H1 (cell line): Measurements from ENCODE around the gene MAGED4B. TPM values are rescaled to one million over a fixed set of nuclear protein-coding genes. Genes with fewer than 3 reads are reported as not detected.
"Not testable (repeated sequence)": the region's sequence is repeated elsewhere in the genome, so short reads cannot be mapped to it uniquely, and the experiment has no call there.

Experiments
- CTCF ChIA-PET: fragments of 300-600 bp; sonication (Branson Sonifier 250); formaldehyde crosslinking; loops from one replicate; lab custom pipeline; 2021; ENCODE audit not compliant: partially characterized antibody; lab: Charles Lee
- POLR2A ChIA-PET: fragments of 300-600 bp; sonication (Branson Sonifier 250); formaldehyde crosslinking; loops from one replicate; lab custom pipeline; 2021; ENCODE audit warnings: inconsistent platforms; ENCODE audit not compliant: partially characterized antibody; lab: Charles Lee
- DNase-seq, 2 experiments: peaks; one replicate each; pipeline versions ENCODE4 v3.0.0 to v3.0.0-alpha.2; 2010 to 2022; ENCODE audit warnings: low spot score in 2 of 2, low read depth in 1 of 2, mixed read lengths in 1 of 2
- FAIRE-seq: peaks from 2 replicates; lab custom pipeline; 2011; peaks lifted over from hg19 to GRCh38; lab: Jason Lieb, UNC
- H2AFZ ChIP-seq: 2 replicates; pipeline ENCODE4 v1.8.1; 2012; ENCODE audit warnings: low read length, inconsistent platforms
- H2AK5ac ChIP-seq: 2 replicates; pipeline ENCODE4 v1.6.1; 2013; ENCODE audit warnings: low read depth, low read length
- H2BK120ac ChIP-seq: replicated peaks from 2 replicates; pipeline ENCODE3; 2013; ENCODE audit warnings: low read depth, low read length, inconsistent platforms
- H2BK12ac ChIP-seq: 2 replicates; pipeline ENCODE4 v1.6.1; 2013; ENCODE audit warnings: low read depth, low read length
- H2BK15ac ChIP-seq: 2 replicates; pipeline ENCODE4 v1.6.1; 2013; ENCODE audit warnings: low read length
- H2BK20ac ChIP-seq: 2 replicates; pipeline ENCODE4 v1.6.1; 2013; ENCODE audit warnings: low read length
- H2BK5ac ChIP-seq: 2 replicates; pipeline ENCODE4 v1.6.1; 2013; ENCODE audit warnings: low read depth, low read length
- H3K14ac ChIP-seq: 2 replicates; pipeline ENCODE4 v1.6.1; 2013; ENCODE audit warnings: inconsistent platforms; ENCODE audit not compliant: insufficient read length
- H3K18ac ChIP-seq: 2 replicates; pipeline ENCODE4 v1.6.1; 2013; ENCODE audit warnings: low read length; ENCODE audit errors: extremely low read depth
- H3K23ac ChIP-seq: 2 replicates; pipeline ENCODE4 v1.6.1; 2013; ENCODE audit warnings: inconsistent platforms; ENCODE audit not compliant: insufficient read length
- H3K23me2 ChIP-seq: 2 replicates; pipeline ENCODE4 v1.6.1; 2013; ENCODE audit warnings: low read depth, low read length
- H3K27ac ChIP-seq: 2 replicates; pipeline ENCODE4 v1.6.1; 2011; ENCODE audit warnings: low read depth, low read length, inconsistent platforms
- H3K27me3 ChIP-seq, 4 experiments: replicated peaks in 1 of 4; 1 replicate in 1 of 4; 2 replicates in 3 of 4; pipeline versions ENCODE4 v1.6.1 to v1.8.1; 2011 to 2013; ENCODE audit warnings: low read length in 3 of 4, mild to moderate bottlenecking in 3 of 4, inconsistent platforms in 2 of 4, mixed read lengths in 2 of 4, moderate library complexity in 1 of 4; ENCODE audit not compliant: control insufficient read depth in 3 of 4, insufficient read depth in 3 of 4; ENCODE audit errors: extremely low read depth in 1 of 4
- H3K36me3 ChIP-seq, 4 experiments: 2 replicates each; pipeline versions ENCODE4 v1.6.1 to v1.8.1; 2011 to 2013; ENCODE audit warnings: mild to moderate bottlenecking in 4 of 4, low read length in 3 of 4, moderate library complexity in 2 of 4, control low read depth in 1 of 4, inconsistent platforms in 1 of 4; ENCODE audit not compliant: insufficient read depth in 4 of 4, control insufficient read depth in 2 of 4
- H3K4ac ChIP-seq: replicated peaks from 2 replicates; pipeline ENCODE3; 2013; ENCODE audit warnings: low read length, low read depth, mixed read lengths, inconsistent platforms; ENCODE audit not compliant: insufficient read length
- H3K4me1 ChIP-seq, 4 experiments: replicated peaks in 1 of 4; 1 replicate in 1 of 4; 2 replicates in 3 of 4; pipeline versions ENCODE4 v1.6.1 to v1.8.1; 2011 to 2013; ENCODE audit warnings: low read length in 3 of 4, inconsistent platforms in 2 of 4, mixed read lengths in 1 of 4; ENCODE audit not compliant: insufficient read depth in 4 of 4, control insufficient read depth in 3 of 4
- H3K4me2 ChIP-seq, 2 experiments: 2 replicates each; pipeline versions ENCODE4 v1.6.1 to v1.8.1; 2011 to 2013; ENCODE audit warnings: low read depth in 2 of 2, low read length in 2 of 2, control low read depth in 1 of 2, inconsistent platforms in 1 of 2, mild to moderate bottlenecking in 1 of 2; ENCODE audit not compliant: insufficient read depth in 1 of 2
- H3K4me3 ChIP-seq, 4 experiments: fragments of 200-600, 300-600 bp in 1 of 4; sonication (generic), shearing (Covaris generic), sonication (Bioruptor Twin) in 1 of 4; 2 replicates each; pipeline versions ENCODE4 v1.5.1 to v1.8.1; 2011 to 2016; ENCODE audit warnings: low read length in 4 of 4, low read depth in 3 of 4, control low read depth in 2 of 4, inconsistent platforms in 2 of 4, mild to moderate bottlenecking in 2 of 4, mixed read lengths in 1 of 4, moderate library complexity in 1 of 4; ENCODE audit not compliant: insufficient read depth in 2 of 4; ENCODE audit errors: extremely low read depth in 1 of 4
- H3K56ac ChIP-seq: replicated peaks from 2 replicates; pipeline ENCODE3; 2013; ENCODE audit warnings: low read depth, mild to moderate bottlenecking, mixed read lengths, low read length, inconsistent platforms; ENCODE audit not compliant: insufficient read length
- H3K79me1 ChIP-seq: 2 replicates; pipeline ENCODE4 v1.6.1; 2013; ENCODE audit warnings: low read depth, low read length, control low read depth
- H3K79me2 ChIP-seq, 2 experiments: 2 replicates each; pipeline versions ENCODE4 v1.6.1 to v1.8.1; 2012 to 2013; ENCODE audit warnings: low read length in 2 of 2, mild to moderate bottlenecking in 2 of 2, inconsistent platforms in 1 of 2; ENCODE audit not compliant: insufficient read depth in 2 of 2, control insufficient read depth in 1 of 2
- H3K9ac ChIP-seq, 4 experiments: replicated peaks in 1 of 4; 1 replicate in 1 of 4; 2 replicates in 3 of 4; pipeline versions ENCODE4 v1.6.1 to v1.8.1; 2011 to 2013; ENCODE audit warnings: low read depth in 3 of 4, low read length in 3 of 4, control low read depth in 2 of 4, mild to moderate bottlenecking in 2 of 4, moderate library complexity in 2 of 4, inconsistent platforms in 1 of 4; ENCODE audit errors: extremely low read depth in 1 of 4
- H3K9me3 ChIP-seq, 2 experiments: 2 replicates each; pipeline versions ENCODE4 v1.6.1 to v1.8.1; 2012 to 2013; ENCODE audit warnings: mild to moderate bottlenecking in 2 of 2, moderate library complexity in 2 of 2, control low read depth in 1 of 2, inconsistent platforms in 1 of 2, low read depth in 1 of 2, low read length in 1 of 2, mixed read lengths in 1 of 2; ENCODE audit not compliant: insufficient read depth in 2 of 2
- H4K20me1 ChIP-seq, 2 experiments: replicated peaks in 1 of 2; 2 replicates each; pipeline versions ENCODE3 to v1.8.1; 2011 to 2013; ENCODE audit warnings: inconsistent platforms in 2 of 2, low read length in 2 of 2, mild to moderate bottlenecking in 1 of 2; ENCODE audit not compliant: insufficient read depth in 2 of 2, control insufficient read depth in 1 of 2
- H4K5ac ChIP-seq: 2 replicates; pipeline ENCODE4 v1.6.1; 2013; ENCODE audit warnings: low read length, low read depth, mixed read lengths, inconsistent platforms; ENCODE audit not compliant: insufficient read length
- H4K8ac ChIP-seq: 2 replicates; pipeline ENCODE4 v1.8.0; 2013; ENCODE audit warnings: mild to moderate bottlenecking, moderate library complexity, low read length, inconsistent platforms; ENCODE audit not compliant: insufficient read depth; ENCODE audit errors: extremely low read depth
- H4K91ac ChIP-seq: replicated peaks from 2 replicates; pipeline ENCODE3; 2013; ENCODE audit warnings: low read length, mixed read lengths, inconsistent platforms; ENCODE audit not compliant: insufficient read length
- CTBP2 ChIP-seq: IDR thresholded peaks from 2 replicates; pipeline ENCODE4 v1.7.0; 2011; ENCODE audit warnings: borderline replicate concordance, mild to moderate bottlenecking, moderate library complexity, mixed read lengths, low read length; ENCODE audit not compliant: insufficient read depth, insufficient read length
- TCF12 ChIP-seq: IDR thresholded peaks from 2 replicates; pipeline ENCODE4 v1.6.1; 2011; ENCODE audit warnings: low read depth, mild to moderate bottlenecking, low read length
- WGBS, 2 experiments: shearing (Covaris generic) in 1 of 2; methylation state at CpG; one replicate each; pipeline versions ENCODE4 v1.1.6 to v1.1.7; 2013 to 2015; ENCODE audit warnings: low lambda C conversion rate in 2 of 2, mixed read lengths in 2 of 2, inconsistent platforms in 1 of 2, low coverage in 1 of 2, missing lambda C conversion rate in 1 of 2; ENCODE audit not compliant: insufficient replicate concordance in 2 of 2, insufficient coverage in 1 of 2, insufficient read length in 1 of 2; ENCODE audit errors: extremely low coverage in 1 of 2, missing lambda C conversion rate in 1 of 2; 5-methylcytosine and 5-hydroxymethylcytosine counted together
- polyA plus RNA-seq, 7 experiments: library from polyadenylated mRNA; depleted of rRNA in 3 of 7; stranded (reverse) in 5 of 7; unstranded in 2 of 7; fragments of >200 nt in 5 of 7; fragments of 200-250 nt in 2 of 7; gene quantifications; 1 replicate in 5 of 7; 2 replicates in 1 of 7; 4 replicates in 1 of 7; pipeline versions ENCODE4 v1.2.1 to v1.2.3, GENCODE V29; 2011 to 2013; ENCODE audit warnings: missing spikeins in 2 of 7, mixed read lengths in 2 of 7
- total RNA-seq: library from RNA; stranded (reverse); fragmentation: NEBNext Ultra II Directional; extraction: Animal tissue kit (Norgen Biotek cat#: 25700); gene quantifications from 2 replicates; pipeline ENCODE4 v1.2.1, GENCODE V29; 2021
- TF ChIP-seq, protein P1 (sequence below): IDR thresholded peaks from 2 replicates; pipeline ENCODE4 v1.6.1; 2012; ENCODE audit warnings: inconsistent platforms

The MAGED4B gene
- total and polyA plus RNA-seq, 2 of the 8 experiments (the other 6 are each of a cell fraction or from before 2014, with no cell fraction given), result 78.3 to 114 TPM

DNA sequence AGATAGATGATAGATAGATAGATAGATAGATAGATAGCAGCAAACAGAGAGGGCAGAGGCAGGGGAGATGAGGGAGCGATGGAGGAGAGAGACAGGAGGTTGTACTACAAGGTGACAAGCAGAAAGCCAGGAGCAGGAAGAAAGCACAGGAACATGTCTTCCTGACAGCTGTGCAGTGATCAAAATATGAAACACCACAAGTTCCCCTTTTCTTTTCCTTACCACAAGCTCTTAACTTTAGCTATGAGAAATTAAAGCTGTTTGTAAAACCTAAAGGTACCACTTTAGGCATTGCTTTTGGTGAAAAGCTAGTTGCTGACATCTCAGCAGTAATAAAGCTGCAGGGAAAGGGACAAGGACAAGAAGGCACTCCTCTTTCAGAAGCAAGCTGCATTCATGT lies 9.1 kb upstream of the MAGED4B start (continued):
- TF ChIP-seq TCF12 (no peak), CTBP2 (no peak)
- TF ChIP-seq, protein P1, sequence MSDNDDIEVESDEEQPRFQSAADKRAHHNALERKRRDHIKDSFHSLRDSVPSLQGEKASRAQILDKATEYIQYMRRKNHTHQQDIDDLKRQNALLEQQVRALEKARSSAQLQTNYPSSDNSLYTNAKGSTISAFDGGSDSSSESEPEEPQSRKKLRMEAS, result no peak

DNA sequence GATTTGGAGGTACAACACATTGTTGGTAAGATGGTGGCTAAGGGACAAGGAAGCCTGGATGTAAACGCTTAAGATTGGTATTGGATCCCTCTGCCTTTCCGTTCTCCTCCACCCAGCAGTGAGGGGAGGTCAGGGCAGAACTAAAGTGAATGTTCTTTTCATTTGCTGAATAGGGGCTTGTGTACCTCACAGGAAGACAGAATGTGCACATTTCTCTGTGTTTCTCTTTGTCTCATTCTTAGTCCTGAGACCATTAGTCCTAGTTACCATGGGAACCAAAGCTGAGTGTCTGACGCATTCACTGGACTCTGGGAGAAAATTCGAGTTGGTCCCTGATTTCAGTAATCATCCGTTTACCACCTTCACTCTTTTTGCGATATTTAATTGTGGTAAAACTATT lies 26.7 kb downstream of the MAGED4B start:
- H2AFZ ChIP-seq, H4K5ac ChIP-seq, H3K4ac ChIP-seq, H3K4me2 ChIP-seq, H3K79me2 ChIP-seq, H2BK120ac ChIP-seq, H3K18ac ChIP-seq, H4K20me1 ChIP-seq, H3K27ac ChIP-seq, H4K8ac ChIP-seq, H2BK5ac ChIP-seq, H3K4me1 ChIP-seq, H3K4me3 ChIP-seq, H4K91ac ChIP-seq, DNase-seq, H2AK5ac ChIP-seq, POLR2A ChIA-PET, H2BK15ac ChIP-seq, H2BK20ac ChIP-seq, H3K14ac ChIP-seq, H3K79me1 ChIP-seq, H3K9me3 ChIP-seq, H3K27me3 ChIP-seq, H3K9ac ChIP-seq, H3K36me3 ChIP-seq, H3K23me2 ChIP-seq, H3K23ac ChIP-seq, CTCF ChIA-PET, H2BK12ac ChIP-seq, H3K56ac ChIP-seq: not testable (repeated sequence)
- no CpG with 5 or more reads among the region's 6 CpGs for WGBS, 2 experiments
- peak; percentile 48 for FAIRE-seq
